DND-41 (cell line): ENCODE data around the gene ANKMY2.

Experiments used
- ATAC-seq: fragments of 200-7000 bp; cut with Tn5 transposase; 3 replicates; pipeline ENCODE4 v1.9.1; 2021; ENCODE audit warnings: low read depth; ENCODE audit not compliant: insufficient read depth
- DNase-seq: peaks from one replicate; pipeline ENCODE4 v3.0.0-alpha.2; 2020
- H2AFZ ChIP-seq: 2 replicates; pipeline ENCODE4 v1.6.0; 2012; ENCODE audit warnings: low read depth, low read length
- H3K27ac ChIP-seq: 2 replicates; pipeline ENCODE4 v1.5.1; 2012; ENCODE audit warnings: low read length, inconsistent platforms
- H3K27me3 ChIP-seq: fragments of 200-600 bp; sonication (generic); 2 replicates; pipeline ENCODE4 v1.6.0; 2012; ENCODE audit warnings: low read length, mild to moderate bottlenecking, inconsistent platforms; ENCODE audit not compliant: insufficient read depth, poor library complexity
- H3K36me3 ChIP-seq: 2 replicates; pipeline ENCODE4 v1.5.1; 2012; ENCODE audit warnings: low read length, inconsistent platforms; ENCODE audit not compliant: insufficient read depth
- H3K4me1 ChIP-seq: 2 replicates; pipeline ENCODE4 v1.5.1; 2012; ENCODE audit warnings: mild to moderate bottlenecking, low read length; ENCODE audit not compliant: insufficient read depth
- H3K4me2 ChIP-seq: 2 replicates; pipeline ENCODE4 v1.6.0; 2012; ENCODE audit warnings: mild to moderate bottlenecking, moderate library complexity, low read length, inconsistent platforms; ENCODE audit not compliant: insufficient read depth
- H3K4me3 ChIP-seq, 2 experiments: fragments of 200-600 bp in 1 of 2; shearing (Covaris generic) in 1 of 2; 2 replicates each; pipeline ENCODE4 v1.5.1; 2012 to 2016; ENCODE audit warnings: inconsistent platforms in 2 of 2, low read length in 2 of 2, mild to moderate bottlenecking in 2 of 2, low read depth in 1 of 2, moderate library complexity in 1 of 2
- H3K79me2 ChIP-seq: 2 replicates; pipeline ENCODE4 v1.6.0; 2012; ENCODE audit warnings: low read length, inconsistent platforms; ENCODE audit not compliant: insufficient read depth
- H3K9ac ChIP-seq: 2 replicates; pipeline ENCODE4 v1.6.0; 2012; ENCODE audit warnings: low read depth, mild to moderate bottlenecking, inconsistent platforms, low read length, moderate library complexity
- H3K9me3 ChIP-seq: 2 replicates; pipeline ENCODE4 v1.5.1; 2012; ENCODE audit warnings: low read length, moderate library complexity, mild to moderate bottlenecking, inconsistent platforms; ENCODE audit not compliant: insufficient read depth, severe bottlenecking
- H4K20me1 ChIP-seq: 2 replicates; pipeline ENCODE4 v1.6.0; 2012; ENCODE audit warnings: low read length; ENCODE audit not compliant: insufficient read depth
- CTCF ChIP-seq: IDR thresholded peaks from 2 replicates; pipeline ENCODE4 v1.5.1; 2012; ENCODE audit warnings: borderline replicate concordance, low read length, moderate library complexity, mild to moderate bottlenecking; ENCODE audit not compliant: poor library complexity, severe bottlenecking; ENCODE audit errors: extremely low read depth
- EZH2 ChIP-seq: IDR thresholded peaks from 3 replicates; pipeline ENCODE4 v1.6.1; 2012; ENCODE audit warnings: borderline replicate concordance, low read depth, mild to moderate bottlenecking, moderate library complexity, low read length, inconsistent platforms; ENCODE audit not compliant: severe bottlenecking

ANKMY2 gene

GRCh38 chr7:16581286-16581685 lies 64.3 kb downstream of the ANKMY2 start:
- Histone ChIP-seq H4K20me1 (no peaks in the 10 kb centered on the region), H3K9me3 (no peaks in the 10 kb centered on the region), H3K79me2 (no peaks in the 10 kb centered on the region), H3K27me3 (no peaks in the 10 kb centered on the region), H3K36me3 (no peaks in the 10 kb centered on the region), H3K4me1 (no peaks in the 10 kb centered on the region), H3K9ac (no peak overlapping the region), H3K4me3 (no peak overlapping the region), H3K4me2 (no peak overlapping the region), H3K27ac (no peak overlapping the region), H2AFZ (no peak overlapping the region)
- DNase-seq (no peak), ATAC-seq (no peak)
- no peak for TF ChIP-seq EZH2
- TF ChIP-seq CTCF, result no peak

GRCh38 chr7:16579216-16579615 lies 66.3 kb downstream of the ANKMY2 start:
- Histone ChIP-seq H3K9me3 (no peaks in the 10 kb centered on the region), H3K4me2 (no peak overlapping the region), H4K20me1 (no peaks in the 10 kb centered on the region), H3K27me3 (no peaks in the 10 kb centered on the region), H3K27ac (no peak overlapping the region), H3K4me3 (no peak overlapping the region), H2AFZ (no peak overlapping the region), H3K9ac (no peak overlapping the region), H3K4me1 (no peaks in the 10 kb centered on the region), H3K79me2 (no peaks in the 10 kb centered on the region), H3K36me3 (no peaks in the 10 kb centered on the region)
- ATAC-seq (no peak), DNase-seq (no peak)
- TF ChIP-seq CTCF (no peak), EZH2 (no peak)

DNA sequence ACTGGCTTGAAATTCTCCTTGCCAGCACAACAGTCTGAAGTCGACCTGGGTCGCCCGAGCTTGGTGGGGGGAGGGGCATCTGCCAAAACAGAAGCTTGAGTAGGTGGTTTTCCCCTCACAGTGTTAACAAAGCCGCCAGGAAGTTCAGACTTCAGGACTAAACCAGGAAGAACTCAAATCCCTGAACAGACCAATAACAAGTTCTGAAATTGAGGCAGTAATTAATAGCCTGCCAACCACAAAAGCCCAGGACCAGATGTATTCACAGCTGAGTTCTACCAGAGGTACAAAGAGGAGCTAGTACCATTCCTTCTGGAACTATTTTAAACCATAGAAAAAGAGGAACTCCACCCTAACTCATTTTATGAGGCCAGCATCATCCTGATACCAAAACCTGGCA lies 73.6 kb downstream of the ANKMY2 start:
- ATAC-seq, result no peak
- TF ChIP-seq EZH2, result no peak
- no peak for TF ChIP-seq CTCF
- H3K27me3 ChIP-seq, result no peaks in the 10 kb centered on the region

GRCh38 chr7:16564909-16565426 lies 80.6 kb downstream of the ANKMY2 start:
- Histone ChIP-seq H4K20me1 (no peaks in the 10 kb centered on the region), H3K4me2 (no peak overlapping the region), H3K4me1 (no peaks in the 10 kb centered on the region), H3K27ac (no peak overlapping the region), H3K4me3 (no peak overlapping the region), H3K27me3 (no peaks in the 10 kb centered on the region), H3K9ac (no peak overlapping the region), H3K9me3 (no peaks in the 10 kb centered on the region), H2AFZ (no peak overlapping the region), H3K36me3 (no peaks in the 10 kb centered on the region), H3K79me2 (no peaks in the 10 kb centered on the region)
- no peak for TF ChIP-seq EZH2
- TF ChIP-seq CTCF, result peak; percentile 76
- peak; percentile 11 for DNase-seq
- peak; percentile 76; the same call in 2 of the 3 replicates for ATAC-seq

More for the DNA sequence above, 73.6 kb downstream of the ANKMY2 start:
- Histone ChIP-seq H4K20me1 (no peaks in the 10 kb centered on the region), H3K4me1 (no peaks in the 10 kb centered on the region), H3K79me2 (no peaks in the 10 kb centered on the region), H3K4me3 (no peak overlapping the region), H3K9ac (no peak overlapping the region), H3K27ac (no peak overlapping the region), H3K4me2 (no peak overlapping the region), H2AFZ (no peak overlapping the region), H3K36me3 (no peaks in the 10 kb centered on the region), H3K9me3 (no peaks in the 10 kb centered on the region)
- DNase-seq, result no peak
